ENCODE measurements around the gene DGCR2. TPM values are rescaled to one million over a fixed set of nuclear protein-coding genes. Genes with fewer than 3 reads are reported as not detected.
"Not testable (repeated sequence)": the region's sequence is repeated elsewhere in the genome, so short reads cannot be mapped to it uniquely, and the experiment has no call there.

DGCR2 gene
- total and polyA plus RNA-seq, 12 donors: 24.3 to 70.1 (median 51.9) TPM

DNA sequence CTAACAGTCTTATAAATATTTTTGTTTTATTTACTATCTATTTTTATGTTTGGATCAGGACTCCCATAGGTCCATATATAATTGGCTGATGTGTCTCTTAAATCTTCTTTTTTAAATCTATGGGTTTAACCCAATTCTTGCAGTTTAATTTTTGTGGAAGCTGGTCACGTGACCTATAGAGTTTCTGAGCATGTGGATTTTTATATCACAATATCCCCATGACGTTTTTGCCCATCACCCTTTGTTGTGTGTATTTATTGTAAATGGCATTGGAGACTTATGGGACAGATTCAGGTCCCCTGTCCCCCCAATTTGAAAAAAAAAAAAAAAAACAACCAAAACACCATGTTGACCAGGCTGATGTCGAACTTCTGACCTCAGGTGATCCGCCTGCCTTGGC, 107.3 kb downstream of the DGCR2 start:
- no peaks in the 10 kb centered on the region for H3K4me1 ChIP-seq (replicated peaks in 1 of 2)
- intact Hi-C loops (cut with DNase I): no loop called here
- 75 to 85% (median 82%) methylated on average over 4 of the region's 4 CpGs for WGBS, 4 donors
- DNase-seq: no peak
- H3K27me3 ChIP-seq: no peaks in the 10 kb centered on the region
- no peaks in the 10 kb centered on the region for H3K36me3 ChIP-seq (replicated peaks in 1 of 2)
- H3K9me3 ChIP-seq (replicated peaks in 1 of 3): no peaks in the 10 kb centered on the region
- H3K4me3 ChIP-seq: no peak overlapping the region
- H3K27ac ChIP-seq: no peak overlapping the region
- no peak for TF ChIP-seq POLR2A (IDR thresholded peaks at IDR 0.05)
- TF ChIP-seq, protein P1, sequence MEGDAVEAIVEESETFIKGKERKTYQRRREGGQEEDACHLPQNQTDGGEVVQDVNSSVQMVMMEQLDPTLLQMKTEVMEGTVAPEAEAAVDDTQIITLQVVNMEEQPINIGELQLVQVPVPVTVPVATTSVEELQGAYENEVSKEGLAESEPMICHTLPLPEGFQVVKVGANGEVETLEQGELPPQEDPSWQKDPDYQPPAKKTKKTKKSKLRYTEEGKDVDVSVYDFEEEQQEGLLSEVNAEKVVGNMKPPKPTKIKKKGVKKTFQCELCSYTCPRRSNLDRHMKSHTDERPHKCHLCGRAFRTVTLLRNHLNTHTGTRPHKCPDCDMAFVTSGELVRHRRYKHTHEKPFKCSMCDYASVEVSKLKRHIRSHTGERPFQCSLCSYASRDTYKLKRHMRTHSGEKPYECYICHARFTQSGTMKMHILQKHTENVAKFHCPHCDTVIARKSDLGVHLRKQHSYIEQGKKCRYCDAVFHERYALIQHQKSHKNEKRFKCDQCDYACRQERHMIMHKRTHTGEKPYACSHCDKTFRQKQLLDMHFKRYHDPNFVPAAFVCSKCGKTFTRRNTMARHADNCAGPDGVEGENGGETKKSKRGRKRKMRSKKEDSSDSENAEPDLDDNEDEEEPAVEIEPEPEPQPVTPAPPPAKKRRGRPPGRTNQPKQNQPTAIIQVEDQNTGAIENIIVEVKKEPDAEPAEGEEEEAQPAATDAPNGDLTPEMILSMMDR (IDR thresholded peaks at IDR 0.05): no peak

DNA sequence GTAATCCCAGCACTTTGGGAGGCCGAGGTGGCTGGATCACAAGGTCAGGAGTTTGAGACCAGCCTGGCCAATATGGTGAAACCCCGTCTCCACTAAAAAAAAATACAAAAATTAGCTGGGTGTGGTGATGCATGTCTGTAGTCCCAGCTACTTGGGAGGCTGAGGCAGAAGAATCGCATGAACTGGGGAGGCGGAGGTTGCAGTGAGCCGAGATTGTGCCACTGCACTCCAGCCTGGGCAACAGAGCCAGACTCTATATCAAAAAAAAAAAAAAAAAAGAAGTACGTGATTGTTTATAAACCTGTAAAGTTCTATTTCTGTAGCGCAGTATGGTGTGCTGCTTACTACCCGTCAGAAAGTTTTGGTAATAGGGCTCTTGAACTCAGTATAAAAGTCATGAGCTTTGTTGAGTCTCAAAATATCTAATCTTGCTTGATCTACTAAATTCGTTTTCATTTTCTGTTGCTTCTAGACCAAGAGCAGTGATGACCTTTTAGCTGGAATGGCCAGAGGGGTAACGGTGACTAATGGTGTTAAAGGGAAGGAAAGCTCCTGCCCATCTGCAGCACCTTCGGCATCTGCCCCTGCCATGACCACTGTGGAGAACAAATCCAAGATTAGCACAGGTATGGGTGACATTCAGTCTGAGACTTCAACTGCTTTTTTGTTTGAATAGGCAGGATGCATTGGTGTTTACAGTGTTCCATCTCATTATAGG, 108.2 kb downstream of the DGCR2 start:
- intact Hi-C loops (cut with DNase I): not testable (repeated sequence)
- 78 to 87% (median 83%) methylated on average over 11 of the region's 11 CpGs for WGBS, 4 donors

DNA sequence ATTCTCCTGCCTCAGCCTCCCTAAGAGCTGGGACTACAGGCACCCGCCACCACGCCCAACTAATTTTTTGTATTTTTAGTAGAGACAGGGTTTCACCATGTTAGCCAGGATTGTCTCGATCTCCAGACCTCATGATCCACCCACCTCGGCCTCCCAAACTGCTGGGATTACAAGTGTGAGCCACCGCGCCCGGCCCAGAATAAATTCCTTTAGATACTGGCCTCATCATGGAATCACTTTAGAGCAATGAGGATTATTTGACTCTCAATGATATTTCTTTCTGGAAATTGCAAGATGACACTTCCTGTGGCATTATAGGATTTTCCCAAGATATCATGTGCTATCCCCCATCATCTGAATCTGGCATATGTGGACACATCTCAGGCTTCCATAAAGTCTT, 108.8 kb downstream of the DGCR2 start:
- H3K27ac ChIP-seq; H3K9me3 ChIP-seq (replicated peaks in 1 of 3); H3K27me3 ChIP-seq; H3K4me1 ChIP-seq (replicated peaks in 1 of 2); intact Hi-C loops (cut with DNase I); H3K4me3 ChIP-seq; DNase-seq; H3K36me3 ChIP-seq (replicated peaks in 1 of 2): not testable (repeated sequence)
- 96 to 99% (median 98%) methylated on average over 7 of the region's 7 CpGs for WGBS, 4 donors

More for the DNA sequence above, 108.2 kb downstream of the DGCR2 start:
- not testable (repeated sequence) for H3K4me3 ChIP-seq; H3K4me1 ChIP-seq (replicated peaks in 1 of 2); DNase-seq; H3K36me3 ChIP-seq (replicated peaks in 1 of 2); H3K27me3 ChIP-seq; H3K27ac ChIP-seq; H3K9me3 ChIP-seq (replicated peaks in 1 of 3)

DNA sequence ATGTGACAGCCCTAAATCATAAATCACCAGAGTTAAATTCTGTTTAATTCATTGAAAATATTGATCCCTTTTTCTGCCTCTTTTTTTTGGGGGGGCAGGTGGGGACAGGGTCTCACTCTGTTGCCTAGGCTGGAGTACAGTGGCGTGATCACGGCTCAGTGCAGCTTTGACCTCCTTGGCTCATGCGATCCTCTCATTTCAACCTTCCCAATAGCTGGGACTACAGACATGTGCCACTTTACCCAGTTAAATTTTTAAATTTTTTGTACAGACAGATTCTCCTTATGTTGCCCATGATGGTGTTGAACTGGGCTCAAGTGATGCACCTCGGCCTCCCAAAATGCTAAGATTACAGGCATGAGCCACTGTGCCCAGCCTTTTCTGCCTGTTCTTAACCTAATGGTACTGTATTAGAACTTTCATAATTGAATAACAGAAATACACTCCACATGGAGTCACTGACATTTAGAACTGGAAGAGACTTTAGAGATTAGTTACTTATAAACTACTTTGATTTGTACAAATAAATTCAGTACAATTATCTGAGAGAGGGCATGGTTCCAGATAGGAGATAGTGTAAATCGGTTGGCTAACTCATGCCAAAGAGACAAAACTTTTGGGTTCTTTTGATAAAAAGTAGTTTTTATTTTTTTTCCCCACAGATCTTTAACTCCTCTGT, 109.8 kb downstream of the DGCR2 start:
- H3K4me3 ChIP-seq: no peak overlapping the region
- TF ChIP-seq, protein P1 (IDR thresholded peaks at IDR 0.05): no peak
- TF ChIP-seq POLR2A (IDR thresholded peaks at IDR 0.05): no peak
- H3K36me3 ChIP-seq (replicated peaks in 1 of 2): no peaks in the 10 kb centered on the region
- H3K27me3 ChIP-seq: no peaks in the 10 kb centered on the region
- no peaks in the 10 kb centered on the region for H3K9me3 ChIP-seq (replicated peaks in 1 of 3)
- H3K4me1 ChIP-seq (replicated peaks in 1 of 2): no peaks in the 10 kb centered on the region
- 82 to 89% (median 84%) methylated on average over 5 of the region's 5 CpGs for WGBS, 4 donors
- no peak for DNase-seq
- H3K27ac ChIP-seq: no peak overlapping the region
- intact Hi-C loops (cut with DNase I): no loop called here

DNA sequence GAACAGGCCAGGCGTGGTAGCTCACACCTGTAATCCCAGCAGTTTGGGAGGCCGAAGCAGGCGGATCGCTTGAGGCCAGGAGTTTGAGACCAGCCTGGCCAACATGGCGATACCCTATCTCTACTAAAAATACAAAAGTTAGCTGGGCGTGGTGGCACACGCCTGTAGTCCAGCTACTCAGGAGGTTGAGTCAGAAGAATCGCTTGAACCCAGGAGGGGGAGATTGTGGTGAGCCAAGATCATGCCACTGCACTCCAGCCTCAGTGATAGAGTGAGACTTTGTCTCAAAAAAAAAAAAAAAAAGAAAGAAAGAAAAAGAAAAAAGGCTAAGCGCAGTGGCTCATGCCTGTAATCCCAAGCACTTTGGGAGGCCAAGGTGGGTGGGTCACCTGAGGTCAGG, 110.6 kb downstream of the DGCR2 start:
- H3K27me3 ChIP-seq; H3K9me3 ChIP-seq (replicated peaks in 1 of 3); H3K27ac ChIP-seq; H3K4me1 ChIP-seq (replicated peaks in 1 of 2); H3K36me3 ChIP-seq (replicated peaks in 1 of 2); DNase-seq; H3K4me3 ChIP-seq; intact Hi-C loops (cut with DNase I): not testable (repeated sequence)
- 94 to 96% (median 95%) methylated on average over 9 of the region's 9 CpGs for WGBS, 4 donors

DNA sequence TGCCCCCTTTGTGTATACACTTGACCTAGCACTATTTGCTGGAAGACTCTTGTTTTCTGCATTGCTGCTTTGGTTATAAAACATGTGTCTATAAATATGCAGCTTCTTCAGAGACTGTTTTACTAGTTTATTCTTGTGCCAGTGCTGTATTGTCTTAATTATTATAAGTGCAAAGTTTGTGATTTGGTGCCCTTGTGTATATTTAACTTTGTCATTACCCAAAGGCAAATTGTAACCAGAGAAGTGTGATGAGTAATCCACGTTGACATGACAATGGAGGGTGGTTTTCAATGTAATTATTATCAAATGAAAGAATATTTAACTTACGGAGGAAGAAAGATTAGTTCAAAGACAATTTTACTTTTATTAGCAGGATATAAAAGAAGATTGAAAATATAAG, 111.1 kb downstream of the DGCR2 start:
- intact Hi-C loops (cut with DNase I): no loop called here

More for the DNA sequence above, 111.1 kb downstream of the DGCR2 start:
- TF ChIP-seq POLR2A (IDR thresholded peaks at IDR 0.05): no peak
- TF ChIP-seq, protein P1 (IDR thresholded peaks at IDR 0.05): no peak
- Histone ChIP-seq H3K36me3 (replicated peaks in 1 of 2) (no peaks in the 10 kb centered on the region), H3K4me1 (replicated peaks in 1 of 2) (no peaks in the 10 kb centered on the region), H3K27ac (no peak overlapping the region), H3K9me3 (replicated peaks in 1 of 3) (no peaks in the 10 kb centered on the region), H3K27me3 (no peaks in the 10 kb centered on the region), H3K4me3 (no peak overlapping the region)
- 77 to 82% (median 80%) methylated on average over 2 of the region's 2 CpGs for WGBS, 4 donors
- no peak for DNase-seq

Data from adrenal gland (tissue), 12 donors.